ENCODE results near the gene CAMK1D.

Gene CAMK1D

GRCh38 chr10:12617191-12618175, 268.1 kb downstream of the CAMK1D start:
- no peaks in the 10 kb centered on the region for H3K27me3 Mint-ChIP-seq
- H3K27ac Mint-ChIP-seq = peak overlapping the region; percentile 81
- peak; percentile 54 for DNase-seq

GRCh38 chr10:12622016-12622415, 272.7 kb downstream of the CAMK1D start:
- no peak for ATAC-seq (replicated peaks)
- Mint-ChIP-seq H3K27me3 (no peaks in the 10 kb centered on the region), H3K4me3 (no peak overlapping the region), H3K9me3 (no peaks in the 10 kb centered on the region), H3K36me3 (peaks cover 8 to 11% of the 10 kb centered on the region in 2 donors), H3K27ac (no peak overlapping the region), H3K4me1 (peaks cover 27 to 49% of the 10 kb centered on the region in 2 donors)
- DNase-seq = no peak

More at GRCh38 chr10:12617191-12618175, 268.1 kb downstream of the CAMK1D start:
- Mint-ChIP-seq H3K4me1 (peaks cover 26 to 55% of the 10 kb centered on the region in 2 donors), H3K4me3 (peak overlapping the region; percentile 31 to 61), H3K36me3 (peaks cover under 1 to 2% of the 10 kb centered on the region in 2 donors), H3K9me3 (no peaks in the 10 kb centered on the region)
- peak; percentile 83 to 86 for ATAC-seq (replicated peaks)

- Mint-ChIP-seq H3K9me3 (no peaks in the 10 kb centered on the region), H3K4me3 (no peak overlapping the region), H3K27ac (no peak overlapping the region)
Observed at GRCh38 chr10:12622691-12623090, 273.3 kb downstream of the CAMK1D start.

GRCh38 chr10:12625393-12626023, 276.2 kb downstream of the CAMK1D start:
- DNase-seq (no peak), ATAC-seq (replicated peaks) (no peak)
- H3K4me1 Mint-ChIP-seq = peaks cover 31 to 44% of the 10 kb centered on the region in 2 donors
- no peak overlapping the region for H3K4me3 Mint-ChIP-seq
- H3K9me3 Mint-ChIP-seq = no peaks in the 10 kb centered on the region
- H3K27ac Mint-ChIP-seq = no peak overlapping the region
- peaks cover 10 to 16% of the 10 kb centered on the region in 2 donors for H3K36me3 Mint-ChIP-seq
- no peaks in the 10 kb centered on the region for H3K27me3 Mint-ChIP-seq

More at GRCh38 chr10:12622691-12623090, 273.3 kb downstream of the CAMK1D start:
- ATAC-seq (replicated peaks) (no peak), DNase-seq (no peak)
- Mint-ChIP-seq H3K4me1 (peaks cover 27 to 42% of the 10 kb centered on the region in 2 donors), H3K36me3 (peaks cover 8 to 11% of the 10 kb centered on the region in 2 donors), H3K27me3 (no peaks in the 10 kb centered on the region)

GRCh38 chr10:12628153-12628552, 278.8 kb downstream of the CAMK1D start:
- H3K36me3 Mint-ChIP-seq = peaks cover 14 to 23% of the 10 kb centered on the region in 2 donors
- no peaks in the 10 kb centered on the region for H3K9me3 Mint-ChIP-seq
- no peaks in the 10 kb centered on the region for H3K27me3 Mint-ChIP-seq
- H3K4me1 Mint-ChIP-seq = peaks cover 32% of the 10 kb centered on the region in 2 donors
- H3K27ac Mint-ChIP-seq = no peak overlapping the region
- ATAC-seq (replicated peaks) = no peak
- no peak overlapping the region for H3K4me3 Mint-ChIP-seq
- DNase-seq = no peak

- Mint-ChIP-seq H3K36me3 (peaks cover 14 to 25% of the 10 kb centered on the region in 2 donors), H3K4me1 (peaks cover 34 to 42% of the 10 kb centered on the region in 2 donors), H3K9me3 (no peaks in the 10 kb centered on the region), H3K27me3 (no peaks in the 10 kb centered on the region), H3K27ac (peak overlapping the region; percentile 76), H3K4me3 (no peak overlapping the region)
- peak in 1 of 2 donors; percentile 14 for ATAC-seq (replicated peaks)
- no peak for DNase-seq
Observed at GRCh38 chr10:12628964-12629766, 279.8 kb downstream of the CAMK1D start.

GRCh38 chr10:12629767-12630165, 280.4 kb downstream of the CAMK1D start:
- H3K9me3 Mint-ChIP-seq = no peaks in the 10 kb centered on the region
- peaks cover 38 to 48% of the 10 kb centered on the region in 2 donors for H3K4me1 Mint-ChIP-seq
- H3K27me3 Mint-ChIP-seq = no peaks in the 10 kb centered on the region
- H3K4me3 Mint-ChIP-seq = no peak overlapping the region
- ATAC-seq (replicated peaks) (no peak), DNase-seq (no peak)
- peaks cover 9 to 23% of the 10 kb centered on the region in 2 donors for H3K36me3 Mint-ChIP-seq
- H3K27ac Mint-ChIP-seq = peak overlapping the region; percentile 76

GRCh38 chr10:12631216-12631615, 281.9 kb downstream of the CAMK1D start:
- DNase-seq (no peak), ATAC-seq (replicated peaks) (no peak)
- Mint-ChIP-seq H3K4me3 (no peak overlapping the region), H3K27ac (no peak overlapping the region), H3K9me3 (no peaks in the 10 kb centered on the region), H3K27me3 (no peaks in the 10 kb centered on the region), H3K36me3 (peaks cover 7 to 17% of the 10 kb centered on the region in 2 donors), H3K4me1 (peaks cover 45 to 62% of the 10 kb centered on the region in 2 donors)

GRCh38 chr10:12631787-12632562, 282.6 kb downstream of the CAMK1D start:
- H3K4me3 Mint-ChIP-seq = no peak overlapping the region
- peaks cover 6 to 17% of the 10 kb centered on the region in 2 donors for H3K36me3 Mint-ChIP-seq
- DNase-seq (no peak), ATAC-seq (replicated peaks) (no peak)
- H3K4me1 Mint-ChIP-seq = peaks cover 45 to 67% of the 10 kb centered on the region in 2 donors
- H3K27ac Mint-ChIP-seq = no peak overlapping the region
- no peaks in the 10 kb centered on the region for H3K9me3 Mint-ChIP-seq
- no peaks in the 10 kb centered on the region for H3K27me3 Mint-ChIP-seq

- Mint-ChIP-seq H3K36me3 (peaks cover 4 to 20% of the 10 kb centered on the region in 2 donors), H3K27ac (peak overlapping the region; percentile 94), H3K27me3 (no peaks in the 10 kb centered on the region), H3K9me3 (no peaks in the 10 kb centered on the region), H3K4me3 (peak overlapping the region; percentile 43 to 70), H3K4me1 (peaks cover 50 to 72% of the 10 kb centered on the region in 2 donors)
- ATAC-seq (replicated peaks) (peak in 1 of 2 donors; percentile 14), DNase-seq (no peak)
Observed at GRCh38 chr10:12633776-12634620, 284.7 kb downstream of the CAMK1D start.

- H3K27me3 Mint-ChIP-seq = no peaks in the 10 kb centered on the region
- H3K9me3 Mint-ChIP-seq = no peaks in the 10 kb centered on the region
- H3K27ac Mint-ChIP-seq = peak overlapping the region; percentile 94
- H3K4me1 Mint-ChIP-seq = peaks cover 45 to 70% of the 10 kb centered on the region in 2 donors
- ATAC-seq (replicated peaks) (no peak), DNase-seq (no peak)
- peak overlapping the region; percentile 70 for H3K4me3 Mint-ChIP-seq
- H3K36me3 Mint-ChIP-seq = peaks cover 4 to 14% of the 10 kb centered on the region in 2 donors
Observed at GRCh38 chr10:12634621-12634931, 285.2 kb downstream of the CAMK1D start.

GRCh38 chr10:12635127-12635541, 285.8 kb downstream of the CAMK1D start:
- Mint-ChIP-seq H3K4me3 (peak overlapping the region; percentile 70), H3K4me1 (peaks cover 42 to 69% of the 10 kb centered on the region in 2 donors), H3K27me3 (no peaks in the 10 kb centered on the region), H3K27ac (peak overlapping the region; percentile 94), H3K9me3 (no peaks in the 10 kb centered on the region), H3K36me3 (peaks cover 4 to 14% of the 10 kb centered on the region in 2 donors)
- ATAC-seq (replicated peaks) (peak; percentile 87 to 90), DNase-seq (peak; percentile 46)
